SK-N-DZ (cell line): ENCODE measurements around the gene SPESP1.
A peak's percentile ranks its signal among the peaks of the same experiment; 100 is the strongest.

ENCODE experiments used
- DNase-seq: peaks from one replicate; pipeline ENCODE4 v3.0.0-alpha.2; 2015; ENCODE audit warnings: low spot score

Gene SPESP1

GRCh38 chr15:68990992-68991500, 60.7 kb downstream of the SPESP1 start:
- no peak for DNase-seq

DNA sequence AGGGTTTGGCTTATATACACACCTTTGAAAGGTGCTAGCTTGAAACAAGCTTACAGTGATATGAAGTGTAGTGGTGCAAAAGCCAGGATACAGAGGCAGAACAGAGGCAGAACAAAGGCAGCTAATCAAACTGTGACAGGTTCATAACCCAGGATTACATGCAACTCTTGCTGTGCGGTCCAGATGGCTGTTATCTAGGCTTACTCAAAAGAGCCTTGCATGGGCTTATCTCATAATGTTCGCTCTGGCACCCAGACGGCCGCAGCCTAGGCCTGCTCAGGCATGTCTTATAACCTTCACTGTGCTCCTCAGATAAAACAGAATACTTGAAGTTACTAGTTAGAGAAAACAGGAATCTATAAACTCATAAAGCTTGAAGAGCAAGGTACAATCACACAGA, 61.4 kb downstream of the SPESP1 start:
- peak; percentile 52 for DNase-seq

DNA sequence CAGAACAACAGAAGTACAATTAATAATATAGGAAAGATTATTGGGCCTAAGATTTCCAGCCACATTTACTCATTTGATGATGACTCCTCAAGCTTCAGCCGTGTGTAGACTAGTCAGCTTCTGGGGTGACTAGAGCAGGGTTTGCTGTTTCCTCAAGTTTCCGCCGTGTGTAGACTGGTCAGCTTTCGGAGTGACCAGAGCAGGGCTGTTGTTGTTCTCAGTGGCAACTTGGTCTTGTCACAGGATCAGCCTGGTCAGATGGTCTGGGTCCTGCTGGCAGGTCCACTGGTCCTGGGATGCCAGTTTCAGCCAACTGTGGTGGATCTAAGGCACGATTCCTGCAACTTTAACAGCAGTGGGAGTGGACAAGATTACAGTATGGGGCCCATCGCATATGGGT, 62.4 kb downstream of the SPESP1 start:
- DNase-seq = no peak

DNA sequence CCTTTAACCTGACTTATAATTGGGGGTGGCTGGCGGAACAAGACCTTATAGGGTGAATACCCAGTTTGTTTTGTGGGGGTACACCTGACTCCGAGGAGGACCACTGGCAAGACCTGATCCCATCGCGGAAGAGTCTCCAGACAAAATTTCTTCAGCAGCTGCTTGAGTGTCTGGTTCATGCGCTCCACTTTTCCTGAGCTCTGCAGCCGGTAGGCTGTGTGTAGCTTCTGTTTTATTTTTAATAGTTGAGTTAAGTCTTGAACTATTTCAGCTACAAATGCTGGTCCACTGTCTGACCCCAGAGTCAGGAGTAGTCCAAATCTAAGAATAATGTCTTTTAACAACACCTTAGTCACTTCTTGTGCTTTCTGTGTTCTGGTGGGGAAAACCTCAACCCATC, 63.0 kb downstream of the SPESP1 start:
- no peak for DNase-seq

GRCh38 chr15:68994149-68994548, 63.8 kb downstream of the SPESP1 start:
- no peak for DNase-seq

DNA sequence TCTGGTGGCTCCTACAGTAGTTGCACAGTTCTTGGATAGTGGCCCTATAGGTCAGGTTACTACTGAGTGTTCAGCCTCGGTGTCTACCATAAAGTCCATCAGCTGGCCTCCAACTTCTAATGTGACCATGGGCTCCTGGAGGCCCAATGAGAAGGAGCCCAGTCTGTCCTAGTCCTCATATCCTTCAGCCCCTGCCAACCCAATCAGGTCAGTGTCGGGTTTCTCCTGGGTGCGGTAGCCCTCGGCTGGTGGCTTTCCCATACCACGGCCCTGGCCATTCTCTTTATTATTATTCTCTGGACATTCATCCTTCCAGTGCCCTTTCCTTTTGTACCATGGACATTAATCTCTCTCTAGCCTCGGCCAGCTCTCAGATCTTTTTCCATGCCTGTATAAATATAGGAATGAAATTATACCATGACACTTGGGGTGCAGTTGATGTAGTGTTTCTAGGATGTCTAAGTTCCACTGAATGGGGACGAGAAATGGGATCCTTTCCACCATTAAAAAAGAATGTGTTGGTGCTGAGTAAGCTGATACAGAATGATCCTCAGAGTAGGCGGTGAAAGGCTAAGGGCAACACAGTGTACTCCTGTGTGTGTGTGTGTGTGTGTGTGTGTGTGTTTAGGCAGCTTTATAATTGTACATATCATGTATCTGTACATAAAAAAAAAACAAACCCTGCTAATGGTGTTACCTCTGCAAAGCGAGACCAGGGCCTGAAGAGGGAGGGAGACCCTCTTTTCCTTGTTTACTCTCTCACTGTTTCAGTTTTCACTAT, 64.8 kb downstream of the SPESP1 start:
- no peak for DNase-seq
